Eye (tissue), 1 donor: ENCODE data around the gene PIGA.

Source experiments
- DNase-seq: peaks from one replicate; pipeline ENCODE4 v3.0.0-alpha.2; 2015

The PIGA gene

GRCh38 chrX:15335135-15336022, at the start of gene PIGA:
PIGA (minus strand) TSS chrX:15335523; CDS start chrX:15331930, 3,593 bp downstream.
- DNase-seq = peak; percentile 96

GRCh38 chrX:15384304-15384703, 49.0 kb upstream of the PIGA start, which contains the start of gene VEGFD:
VEGFD (minus strand) TSS chrX:15384413; CDS start chrX:15383946, 467 bp downstream.
- DNase-seq = no peak

- no peak for DNase-seq
Observed at GRCh38 chrX:15382813-15383212, 47.5 kb upstream of the PIGA start.

- no peak for DNase-seq
Observed at GRCh38 chrX:15376956-15377355, 41.6 kb upstream of the PIGA start.

GRCh38 chrX:15373976-15374375, 38.7 kb upstream of the PIGA start:
- no peak for DNase-seq

- DNase-seq = no peak
Observed at GRCh38 chrX:15366506-15367352, 31.4 kb upstream of the PIGA start.

- no peak for DNase-seq
Observed at GRCh38 chrX:15359701-15360100, 24.4 kb upstream of the PIGA start.

GRCh38 chrX:15358533-15358932, 23.2 kb upstream of the PIGA start:
- no peak for DNase-seq

GRCh38 chrX:15356444-15356843, 21.1 kb upstream of the PIGA start:
- DNase-seq = no peak

- DNase-seq = no peak
Observed at GRCh38 chrX:15350329-15350996, 15.1 kb upstream of the PIGA start.

- peak; percentile 84 for DNase-seq
Observed at GRCh38 chrX:15349046-15349445, 13.7 kb upstream of the PIGA start.

GRCh38 chrX:15345976-15346375, 10.7 kb upstream of the PIGA start:
- peak; percentile 19 for DNase-seq

- no peak for DNase-seq
Observed at GRCh38 chrX:15344106-15344505, 8.8 kb upstream of the PIGA start.

GRCh38 chrX:15343075-15343476, 7.8 kb upstream of the PIGA start:
- DNase-seq = peak; percentile 17

GRCh38 chrX:15340867-15341266, 5.5 kb upstream of the PIGA start:
- peak; percentile 38 for DNase-seq

GRCh38 chrX:15336023-15336413, 695 bp upstream of the PIGA start:
- peak; percentile 71 for DNase-seq

GRCh38 chrX:15334561-15334960, 762 bp downstream of the PIGA start:
- DNase-seq = no peak

- DNase-seq = no peak
Observed at GRCh38 chrX:15328821-15329220, 6.5 kb downstream of the PIGA start.

- DNase-seq = no peak
Observed at GRCh38 chrX:15328131-15328530, 7.2 kb downstream of the PIGA start.

GRCh38 chrX:15322472-15322871, 12.9 kb downstream of the PIGA start:
- no peak for DNase-seq

GRCh38 chrX:15322072-15322471, 13.3 kb downstream of the PIGA start:
- DNase-seq = no peak

GRCh38 chrX:15321447-15321846, 13.9 kb downstream of the PIGA start:
- no peak for DNase-seq

- DNase-seq = no peak
Observed at GRCh38 chrX:15320297-15320696, 15.0 kb downstream of the PIGA start.
